GM08714 (cell line): Measurements from ENCODE around the gene PBRM1.

Source experiments
- H3K4me3 ChIP-seq: fragments of 200-500 bp; sonication (Bioruptor generic); 2 replicates; pipeline ENCODE4 v1.5.1; 2014; ENCODE audit warnings: mild to moderate bottlenecking, low read length, inconsistent platforms
- ZNF274 ChIP-seq: IDR thresholded peaks from 2 replicates; pipeline ENCODE4 v1.6.1; 2012; ENCODE audit warnings: mild to moderate bottlenecking, low read depth, low read length

The PBRM1 gene

GRCh38 chr3:52608337-52608736 is 77.4 kb downstream of the PBRM1 start:
- H3K4me3 ChIP-seq, result no peak overlapping the region
- TF ChIP-seq ZNF274, result no peak

GRCh38 chr3:52606373-52607085 is 79.2 kb downstream of the PBRM1 start:
- TF ChIP-seq ZNF274, result no peak
- H3K4me3 ChIP-seq, result no peak overlapping the region

- H3K4me3 ChIP-seq, result no peak overlapping the region
- TF ChIP-seq ZNF274, result no peak
These were observed 85.5 kb downstream of the PBRM1 start for GRCh38 chr3:52600258-52600657.

- TF ChIP-seq ZNF274, result no peak
- H3K4me3 ChIP-seq, result no peak overlapping the region
These were observed 89.0 kb downstream of the PBRM1 start for GRCh38 chr3:52596658-52597265.

GRCh38 chr3:52593103-52593502 is 92.6 kb downstream of the PBRM1 start:
- no peak for TF ChIP-seq ZNF274
- H3K4me3 ChIP-seq, result no peak overlapping the region

GRCh38 chr3:52574056-52574965 is 111.4 kb downstream of the PBRM1 start:
- H3K4me3 ChIP-seq, result no peak overlapping the region
- TF ChIP-seq ZNF274, result no peak

GRCh38 chr3:52572221-52572620 is 113.5 kb downstream of the PBRM1 start:
- no peak for TF ChIP-seq ZNF274
- H3K4me3 ChIP-seq, result no peak overlapping the region

- no peak overlapping the region for H3K4me3 ChIP-seq
- no peak for TF ChIP-seq ZNF274
These were observed 115.6 kb downstream of the PBRM1 start for GRCh38 chr3:52570076-52570475.

- TF ChIP-seq ZNF274, result no peak
These were observed 117.6 kb downstream of the PBRM1 start for GRCh38 chr3:52568069-52568468.

GRCh38 chr3:52563984-52564383 is 121.7 kb downstream of the PBRM1 start:
- TF ChIP-seq ZNF274, result no peak

More at GRCh38 chr3:52568069-52568468, 117.6 kb downstream of the PBRM1 start:
- no peak overlapping the region for H3K4me3 ChIP-seq

GRCh38 chr3:52561028-52561747 is 124.5 kb downstream of the PBRM1 start:
- no peak for TF ChIP-seq ZNF274
- H3K4me3 ChIP-seq, result no peak overlapping the region

More at GRCh38 chr3:52563984-52564383, 121.7 kb downstream of the PBRM1 start:
- H3K4me3 ChIP-seq, result no peak overlapping the region

GRCh38 chr3:52558436-52558835 is 127.3 kb downstream of the PBRM1 start:
- TF ChIP-seq ZNF274, result no peak
- H3K4me3 ChIP-seq, result no peak overlapping the region

- TF ChIP-seq ZNF274, result no peak
- no peak overlapping the region for H3K4me3 ChIP-seq
These were observed 128.4 kb downstream of the PBRM1 start for GRCh38 chr3:52557011-52557960.
